Left colon (tissue), 2 donors: ENCODE data around the gene PLA2G4E. TPM values are rescaled to one million over a fixed set of nuclear protein-coding genes. Genes with fewer than 3 reads are reported as not detected.

Source experiments
- ATAC-seq: fragments of 200-7000 bp; cut with Tn5 transposase; one replicate; pipeline ENCODE4 v1.9.1; 2020; ENCODE audit warnings: mild to moderate bottlenecking, moderate library complexity
- DNase-seq, 2 donors: peaks; one replicate each; pipeline ENCODE4 v3.0.0-alpha.2; 2020
- intact Hi-C, 2 donors: fragments of 100-400 bp; cut with DNase I in 1 of 2; cut with micrococcal nuclease in 1 of 2; formaldehyde crosslinking; loops; one replicate each; pipeline versions ENCODE4 v1.11.2 to v1.14.0; 2022; cut with DNase I, micrococcal nuclease
- long read RNA-seq: library from polyadenylated mRNA; unstranded; transcript quantifications from one replicate; pipeline ENCODE4 v2.0.0, GENCODE V29; 2021
- total RNA-seq, 2 donors: library from RNA; stranded (reverse); fragmentation: NEBNext Ultra II Directional; extraction: Animal tissue kit (Norgen Biotek cat#: 25700); gene quantifications; one replicate each; pipeline ENCODE4 v1.2.1, GENCODE V29; 2021
- donor health status: DM: no; HTN: no; CAD: no.
- donor health status: DM: yes; HTN: yes; CAD: no.

PLA2G4E gene
- total RNA-seq: not detected
- long read RNA-seq: 0 reads

- ATAC-seq (no peak), DNase-seq (no peak)
- intact Hi-C loops: no loop called here
These were observed at the start of gene PLA2G4E for GRCh38 chr15:42020713-42021273. TSS of gene PLA2G4E (minus strand) at chr15:42021042. CDS start at chr15:42021030, 12 bp downstream.

DNA sequence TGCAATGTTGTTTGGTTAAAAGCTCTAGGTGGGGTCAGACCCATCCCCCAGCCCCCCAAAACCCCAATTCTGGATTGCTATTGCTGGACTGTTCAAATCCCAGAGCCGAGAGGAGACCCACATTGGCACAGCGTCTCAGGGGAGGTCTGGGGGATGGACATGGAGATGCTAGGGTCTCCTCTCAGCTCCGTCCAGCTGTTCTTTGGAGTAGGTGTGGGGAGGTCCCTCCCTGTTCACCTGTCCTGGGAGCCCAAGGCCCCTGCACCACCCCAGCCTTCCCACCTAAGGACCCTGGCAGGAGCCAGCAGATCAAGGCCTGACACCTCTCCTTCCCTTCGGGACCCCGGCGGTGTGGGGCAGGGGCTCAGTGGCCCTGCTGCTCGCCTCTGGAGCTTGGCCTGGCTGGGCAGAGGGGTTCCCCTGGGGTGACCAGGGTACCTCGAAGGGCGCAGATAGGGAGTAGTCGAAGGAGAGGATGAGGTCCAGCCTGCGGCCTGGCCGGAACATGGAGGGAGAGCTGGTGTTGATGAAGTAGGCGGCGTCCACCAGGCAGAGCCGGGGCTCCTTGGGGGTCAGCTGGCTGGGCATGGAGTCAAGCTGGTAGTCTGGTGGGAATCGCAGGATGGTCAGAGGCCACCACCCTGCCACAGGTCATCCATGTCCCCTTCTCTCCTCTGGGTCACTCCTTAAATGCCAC is 49.6 kb upstream of the PLA2G4E start:
- ATAC-seq (no peak), DNase-seq (no peak)
- intact Hi-C loops: no loop called here

DNA sequence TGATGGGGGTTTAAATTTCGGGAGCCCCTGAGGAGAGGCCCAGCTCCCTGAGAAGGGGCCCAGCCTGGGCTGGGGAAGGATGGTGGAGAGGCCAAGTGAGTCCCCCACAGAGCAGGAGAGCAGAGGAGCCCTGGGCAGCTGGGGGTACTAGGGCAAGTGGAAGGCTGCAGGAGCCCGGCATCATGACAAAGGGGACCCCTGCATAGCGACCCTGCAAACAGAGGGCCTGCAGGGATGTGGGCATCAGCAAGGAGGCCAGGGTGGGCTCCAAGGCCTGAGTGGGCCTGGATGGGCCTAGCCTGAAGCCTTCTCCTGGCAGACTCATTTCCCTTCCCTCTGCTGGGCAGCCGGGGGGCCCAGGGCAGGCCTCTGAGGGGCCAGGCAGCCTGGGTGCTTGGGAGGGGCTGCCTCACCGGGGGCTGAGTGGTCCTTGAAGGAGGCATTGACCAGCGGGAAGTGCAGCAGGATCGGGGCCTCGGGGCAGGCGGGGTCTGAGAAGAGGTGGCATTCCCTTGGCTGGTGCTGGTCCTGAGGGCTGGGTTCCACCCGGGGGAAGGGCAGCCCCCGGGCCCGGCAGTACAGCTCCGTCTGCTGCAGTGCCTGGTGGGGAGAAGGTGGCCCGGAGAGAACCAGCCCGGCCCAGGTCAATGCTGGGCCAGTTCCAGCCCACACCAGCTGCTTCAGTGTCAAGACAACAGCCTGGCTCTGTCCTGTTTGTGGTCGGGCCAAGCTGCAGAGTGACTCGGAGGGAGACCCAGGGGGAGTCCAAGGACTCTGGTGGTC is 48.8 kb upstream of the PLA2G4E start:
- intact Hi-C loops: loop anchor here in 1 of 2 donors (10.0 kb wide), 1 partner anchor 75 kb away; no protein-coding TSS in a partner anchor
- no peak for ATAC-seq
- DNase-seq: no peak

DNA sequence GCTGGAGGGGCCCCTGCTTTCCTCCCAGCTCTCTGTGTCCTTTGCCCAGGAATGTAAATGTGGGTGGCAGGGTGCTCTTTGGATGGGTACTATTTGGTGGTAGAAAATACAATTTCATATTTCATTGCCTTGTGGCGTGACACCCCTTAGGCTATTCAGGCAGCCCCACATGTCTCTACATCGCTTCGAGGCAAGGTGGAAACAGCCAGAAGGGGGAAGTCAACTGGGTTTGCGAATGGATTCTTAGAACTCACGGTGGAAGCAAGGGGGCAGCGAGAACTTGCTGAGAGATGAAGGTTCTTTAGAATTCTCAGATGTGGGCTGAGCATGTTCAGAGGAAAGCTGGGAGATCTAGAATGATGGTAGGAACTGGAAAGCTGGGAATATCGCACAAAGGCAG is 48.2 kb upstream of the PLA2G4E start:
- ATAC-seq: no peak
- DNase-seq: no peak
- intact Hi-C loops: loop anchor here in 1 of 2 donors (10.0 kb wide), 1 partner anchor 74 kb away; no protein-coding TSS in a partner anchor

GRCh38 chr15:42068601-42069000 is 47.8 kb upstream of the PLA2G4E start:
- intact Hi-C loops: loop anchor here in 1 of 2 donors (10.0 kb wide), 1 partner anchor 74 kb away; no protein-coding TSS in a partner anchor
- ATAC-seq: no peak
- DNase-seq: no peak

- DNase-seq (no peak), ATAC-seq (no peak)
- intact Hi-C loops: loop anchor here in 1 of 2 donors (10.0 kb wide), 1 partner anchor 72 kb away; no protein-coding TSS in a partner anchor
These were observed 46.0 kb upstream of the PLA2G4E start for GRCh38 chr15:42066764-42067415.

DNA sequence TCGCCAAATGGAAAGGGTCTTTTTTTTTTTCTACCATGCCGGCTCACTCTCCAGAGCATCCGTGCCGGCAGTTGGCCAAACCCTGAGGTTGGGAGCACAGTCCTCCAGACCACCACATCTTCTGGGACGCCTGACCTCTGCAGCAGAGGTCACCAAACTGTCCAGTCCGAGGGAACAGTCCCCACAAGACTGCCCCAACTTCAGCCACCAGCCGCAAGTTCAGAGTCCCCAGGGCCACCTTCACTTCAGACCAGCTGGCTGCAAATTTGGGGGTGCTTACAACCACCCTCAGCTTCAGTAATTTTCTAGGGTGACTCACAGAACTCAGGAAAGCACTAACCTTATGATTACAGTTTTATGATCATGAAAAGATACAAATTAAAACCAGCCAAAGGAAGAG is 44.6 kb upstream of the PLA2G4E start:
- no peak for ATAC-seq
- intact Hi-C loops: loop anchor here in 1 of 2 donors (10.0 kb wide), 1 partner anchor 71 kb away; no protein-coding TSS in a partner anchor
- DNase-seq: no peak

- intact Hi-C loops: loop anchor here in 1 of 2 donors (10.0 kb wide), 1 partner anchor 70 kb away; no protein-coding TSS in a partner anchor
- DNase-seq: no peak
- ATAC-seq: no peak
These were observed 44.2 kb upstream of the PLA2G4E start for GRCh38 chr15:42065033-42065432.

- intact Hi-C loops: loop anchor here in 1 of 2 donors (10.0 kb wide), 1 partner anchor 69 kb away; no protein-coding TSS in a partner anchor
- DNase-seq: no peak
- no peak for ATAC-seq
These were observed 43.4 kb upstream of the PLA2G4E start for GRCh38 chr15:42064271-42064670.

DNA sequence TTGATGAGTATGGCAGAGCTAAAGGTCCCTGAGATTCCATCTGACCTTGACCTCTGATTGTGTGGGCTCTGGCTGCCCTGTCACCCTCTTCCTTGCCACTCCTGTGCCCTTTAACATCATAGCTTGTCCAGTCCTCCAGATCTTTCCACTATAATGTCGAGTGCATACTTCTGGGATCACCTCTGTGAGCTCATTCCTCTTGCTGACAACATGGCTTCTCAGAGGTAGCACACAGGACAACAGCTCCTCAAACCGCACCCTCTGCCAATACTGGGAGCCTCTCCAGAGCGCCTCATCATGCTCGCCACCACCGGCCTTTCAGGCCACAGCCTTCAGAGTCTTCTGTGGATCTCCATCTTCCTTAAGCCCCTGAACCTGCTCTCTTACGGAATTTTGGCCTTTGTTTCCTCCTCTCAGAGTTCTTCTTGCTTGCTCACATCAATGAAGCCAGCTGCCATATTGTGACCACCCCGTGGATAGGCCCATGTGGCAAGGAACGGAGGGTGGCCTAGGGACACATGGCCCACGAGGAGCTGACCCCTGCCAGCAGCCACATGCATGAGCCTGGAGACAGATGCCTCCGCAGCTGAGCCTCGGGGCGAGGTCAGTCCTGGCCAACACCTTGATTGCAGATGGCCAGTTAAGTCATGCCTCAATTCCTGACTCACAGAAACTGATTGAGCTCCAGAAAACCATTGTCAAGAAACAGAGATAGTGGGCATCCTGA is 42.4 kb upstream of the PLA2G4E start:
- intact Hi-C loops: loop anchor here in 1 of 2 donors (10.0 kb wide), 1 partner anchor 68 kb away; no protein-coding TSS in a partner anchor
- DNase-seq: no peak

GRCh38 chr15:42062284-42062806 is 41.5 kb upstream of the PLA2G4E start:
- intact Hi-C loops: loop anchor here in 1 of 2 donors (10.0 kb wide), 1 partner anchor 68 kb away; no protein-coding TSS in a partner anchor
- ATAC-seq (no peak), DNase-seq (no peak)

More for the DNA sequence above, 42.4 kb upstream of the PLA2G4E start:
- ATAC-seq: no peak

DNA sequence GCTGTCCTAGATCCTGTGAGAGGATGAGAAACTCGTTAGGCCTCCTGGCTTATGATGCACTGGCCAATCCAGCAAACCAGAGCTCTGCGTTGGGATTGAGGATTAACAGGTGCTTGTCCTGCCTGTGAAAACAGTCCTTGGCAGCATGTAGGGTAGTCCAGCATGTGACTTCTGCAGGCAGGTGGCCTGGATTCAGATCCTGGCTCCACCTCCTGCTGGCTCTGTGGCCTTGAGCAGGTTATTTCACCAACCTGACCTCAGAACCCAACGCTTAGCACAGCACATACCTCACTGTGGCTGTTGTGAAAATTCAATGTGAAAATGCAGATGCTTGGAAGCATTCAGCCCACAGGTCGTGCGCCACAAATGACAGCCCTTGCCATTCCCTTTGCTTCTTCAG is 40.0 kb upstream of the PLA2G4E start:
- intact Hi-C loops: loop anchor here in 1 of 2 donors (10.0 kb wide), 1 partner anchor 66 kb away; no protein-coding TSS in a partner anchor
- DNase-seq: no peak
- ATAC-seq: no peak

GRCh38 chr15:42060477-42060763 is 39.6 kb upstream of the PLA2G4E start:
- intact Hi-C loops: loop anchor here in 1 of 2 donors (10.0 kb wide), 1 partner anchor 66 kb away; no protein-coding TSS in a partner anchor
- no peak for DNase-seq
- ATAC-seq: no peak

DNA sequence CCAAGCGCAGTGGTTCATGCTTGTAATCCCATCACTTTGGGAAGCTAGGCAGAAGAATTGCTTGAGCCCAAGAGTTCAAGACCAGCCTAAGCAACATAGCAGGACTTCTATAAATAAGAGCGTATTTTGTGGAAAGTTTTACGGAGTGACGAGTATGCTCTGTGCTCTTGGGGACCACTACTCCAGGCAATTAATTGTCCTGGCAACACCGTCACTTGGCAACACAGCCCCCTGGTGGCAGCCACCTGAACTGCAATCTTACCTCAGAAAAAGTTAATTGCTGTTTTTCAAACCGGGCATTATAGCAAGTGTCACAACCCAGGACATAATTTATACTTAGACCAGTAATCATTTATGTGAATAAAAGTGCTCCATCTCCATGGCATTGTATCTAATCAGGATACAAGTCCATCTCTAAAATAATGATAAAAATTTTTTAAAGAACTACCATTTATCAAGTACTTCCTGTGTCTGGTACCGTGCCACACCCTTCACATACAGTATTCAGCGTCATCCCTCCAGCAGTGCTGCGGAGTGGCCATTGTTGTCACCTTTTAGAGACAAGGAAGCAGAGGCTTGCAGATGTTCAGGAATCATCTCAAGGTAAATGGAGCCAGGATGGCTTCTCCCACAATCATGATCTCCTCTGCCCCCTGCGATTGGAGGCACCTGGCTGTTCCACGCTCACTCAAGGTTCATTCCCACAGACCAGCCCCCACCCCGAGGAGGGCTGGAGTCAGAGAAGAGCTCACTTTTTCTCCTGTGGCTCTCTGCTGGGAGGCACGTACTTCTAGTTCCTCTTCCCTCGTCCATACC is 39.0 kb upstream of the PLA2G4E start:
- ATAC-seq: peak; percentile 12
- intact Hi-C loops: loop anchor here in 1 of 2 donors (10.0 kb wide), 1 partner anchor 65 kb away; no protein-coding TSS in a partner anchor
- DNase-seq: peak in 1 of 2 donors; percentile 77

- no peak for ATAC-seq
- intact Hi-C loops: no loop called here
- no peak for DNase-seq
These were observed 37.9 kb upstream of the PLA2G4E start for GRCh38 chr15:42058791-42059190.

DNA sequence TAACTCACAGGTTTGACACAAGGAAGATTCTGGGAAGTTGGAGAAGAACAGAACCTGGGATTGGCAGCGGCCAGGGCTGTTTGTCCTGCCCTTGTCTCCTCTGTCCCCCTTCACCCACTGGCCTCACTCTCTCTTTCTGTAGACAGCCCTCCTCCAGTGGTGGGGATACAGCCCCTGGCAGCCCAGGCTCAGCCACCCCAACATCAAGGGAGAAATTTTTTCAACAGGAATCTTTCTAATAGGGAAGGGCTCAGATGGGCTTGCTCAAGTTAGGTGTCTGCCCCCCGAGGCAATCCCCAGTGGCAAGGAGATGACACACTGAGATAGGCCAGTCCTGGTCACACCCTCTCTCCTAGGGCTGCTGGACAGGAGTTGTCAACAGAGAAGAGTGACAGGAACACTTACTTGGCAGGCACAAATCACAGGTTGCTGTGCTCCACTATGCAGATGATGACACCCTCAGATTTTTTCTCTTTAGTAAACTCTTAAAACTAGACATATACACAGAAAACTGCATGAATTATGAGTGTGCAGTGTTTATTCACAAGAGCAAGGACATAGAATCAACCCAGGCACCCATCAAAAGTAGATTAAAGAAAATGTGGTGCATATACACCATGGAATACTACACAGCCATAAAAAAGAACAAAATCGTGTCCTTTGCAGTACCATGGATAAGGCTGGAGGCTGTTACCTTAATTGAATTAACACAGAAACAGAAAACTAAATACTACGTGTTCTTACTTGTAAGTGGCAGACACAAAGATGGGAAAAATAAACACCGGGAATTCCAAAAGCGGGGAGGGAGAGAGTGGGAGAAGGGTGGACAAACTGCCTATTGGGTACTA is 37.2 kb upstream of the PLA2G4E start:
- DNase-seq (peak in 1 of 2 donors; percentile 56), ATAC-seq (peak; percentile 43)
- intact Hi-C loops: no loop called here
